Measurements from ENCODE around the gene FANK1.

DNA sequence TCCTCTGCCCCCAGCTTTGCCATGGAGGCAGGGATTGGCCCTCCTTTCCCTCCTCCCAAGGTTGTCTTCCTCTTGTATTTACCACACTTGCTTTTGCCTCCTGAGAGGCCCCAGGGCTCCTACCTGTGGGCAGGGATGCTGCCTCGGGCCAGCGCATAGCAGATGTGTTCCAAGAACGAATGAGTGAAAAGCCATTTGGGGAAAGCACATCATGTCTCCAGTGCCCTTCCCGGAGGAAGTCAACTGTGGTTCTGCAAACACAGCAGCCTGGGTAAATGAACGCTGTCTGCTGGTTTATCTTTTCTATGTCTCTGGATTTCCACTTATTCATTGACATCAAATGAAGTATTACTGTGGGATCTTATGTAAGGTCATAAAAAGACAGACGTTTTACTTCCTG lies 161.7 kb downstream of the FANK1 start:
- TF ChIP-seq, protein P1, sequence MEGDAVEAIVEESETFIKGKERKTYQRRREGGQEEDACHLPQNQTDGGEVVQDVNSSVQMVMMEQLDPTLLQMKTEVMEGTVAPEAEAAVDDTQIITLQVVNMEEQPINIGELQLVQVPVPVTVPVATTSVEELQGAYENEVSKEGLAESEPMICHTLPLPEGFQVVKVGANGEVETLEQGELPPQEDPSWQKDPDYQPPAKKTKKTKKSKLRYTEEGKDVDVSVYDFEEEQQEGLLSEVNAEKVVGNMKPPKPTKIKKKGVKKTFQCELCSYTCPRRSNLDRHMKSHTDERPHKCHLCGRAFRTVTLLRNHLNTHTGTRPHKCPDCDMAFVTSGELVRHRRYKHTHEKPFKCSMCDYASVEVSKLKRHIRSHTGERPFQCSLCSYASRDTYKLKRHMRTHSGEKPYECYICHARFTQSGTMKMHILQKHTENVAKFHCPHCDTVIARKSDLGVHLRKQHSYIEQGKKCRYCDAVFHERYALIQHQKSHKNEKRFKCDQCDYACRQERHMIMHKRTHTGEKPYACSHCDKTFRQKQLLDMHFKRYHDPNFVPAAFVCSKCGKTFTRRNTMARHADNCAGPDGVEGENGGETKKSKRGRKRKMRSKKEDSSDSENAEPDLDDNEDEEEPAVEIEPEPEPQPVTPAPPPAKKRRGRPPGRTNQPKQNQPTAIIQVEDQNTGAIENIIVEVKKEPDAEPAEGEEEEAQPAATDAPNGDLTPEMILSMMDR (conservative IDR thresholded peaks at IDR 0.05; ENCODE audit: low read depth, low read length): no peak
- TF ChIP-seq EZH2 (IDR thresholded peaks at IDR 0.05; ENCODE audit: borderline replicate concordance, low read depth, low read length, poor library complexity, severe bottlenecking): no peak
